ENCODE measurements around the gene DIPK2B. TPM values are rescaled to one million over a fixed set of nuclear protein-coding genes. Genes with fewer than 3 reads are reported as not detected.
A peak's percentile ranks its signal among the peaks of the same experiment; 100 is the strongest.

The DIPK2B gene
- 27.7 TPM for total RNA-seq
- long read RNA-seq, full-length matches to known transcripts: 34 of 45 reads
- long read RNA-seq, partial matches to known transcripts: 2 of 45 reads
- long read RNA-seq, other reads (novel, unspliced or antisense): 9 of 45 reads

GRCh38 chrX:45200741-45201234 is at the start of gene DIPK2B:
Gene DIPK2B, minus strand, starts transcription at chrX:45200876. Its CDS starts 50 bp downstream, at chrX:45200826.
- no peaks in the 10 kb centered on the region for H3K9me3 ChIP-seq
- no peaks in the 10 kb centered on the region for H3K4me1 ChIP-seq
- intact Hi-C loops (cut with DNase I): no loop called here
- H3K27me3 ChIP-seq: no peaks in the 10 kb centered on the region
- ATAC-seq: peak; percentile 57
- peak within 1 kb of the TSS; percentile 47 for H3K27ac ChIP-seq
- no peak for TF ChIP-seq CTCF (IDR thresholded peaks at IDR 0.05)
- H3K36me3 ChIP-seq: no peaks in the 10 kb centered on the region
- no peak for DNase-seq
- H3K4me3 ChIP-seq: peak within 1 kb of the TSS; percentile 36

GRCh38 chrX:45240301-45240700 is 39.6 kb upstream of the DIPK2B start:
- no peaks in the 10 kb centered on the region for H3K36me3 ChIP-seq
- H3K27me3 ChIP-seq: no peaks in the 10 kb centered on the region
- ATAC-seq (no peak), DNase-seq (no peak)
- no peaks in the 10 kb centered on the region for H3K9me3 ChIP-seq
- no peak overlapping the region for H3K4me3 ChIP-seq
- H3K27ac ChIP-seq: no peak overlapping the region
- no peaks in the 10 kb centered on the region for H3K4me1 ChIP-seq
- intact Hi-C loops (cut with DNase I): no loop called here
- TF ChIP-seq CTCF (IDR thresholded peaks at IDR 0.05): no peak

- no peak for TF ChIP-seq CTCF (IDR thresholded peaks at IDR 0.05)
- DNase-seq: no peak
Observed at GRCh38 chrX:45238489-45238888, 37.8 kb upstream of the DIPK2B start.

GRCh38 chrX:45233531-45233930 is 32.9 kb upstream of the DIPK2B start:
- intact Hi-C loops (cut with DNase I): no loop called here
- ATAC-seq: no peak
- Histone ChIP-seq H3K4me1 (no peaks in the 10 kb centered on the region), H3K27me3 (no peaks in the 10 kb centered on the region), H3K9me3 (no peaks in the 10 kb centered on the region), H3K36me3 (no peaks in the 10 kb centered on the region), H3K27ac (no peak overlapping the region), H3K4me3 (no peak overlapping the region)
- no peak for DNase-seq
- TF ChIP-seq CTCF (IDR thresholded peaks at IDR 0.05): no peak

More at GRCh38 chrX:45238489-45238888, 37.8 kb upstream of the DIPK2B start:
- intact Hi-C loops (cut with DNase I): no loop called here
- no peak overlapping the region for H3K27ac ChIP-seq
- no peaks in the 10 kb centered on the region for H3K9me3 ChIP-seq
- H3K36me3 ChIP-seq: no peaks in the 10 kb centered on the region
- H3K4me3 ChIP-seq: no peak overlapping the region
- H3K4me1 ChIP-seq: no peaks in the 10 kb centered on the region
- no peak for ATAC-seq
- no peaks in the 10 kb centered on the region for H3K27me3 ChIP-seq

- Histone ChIP-seq H3K27me3 (no peaks in the 10 kb centered on the region), H3K4me1 (no peaks in the 10 kb centered on the region), H3K36me3 (no peaks in the 10 kb centered on the region), H3K27ac (no peak overlapping the region), H3K9me3 (no peaks in the 10 kb centered on the region), H3K4me3 (no peak overlapping the region)
- DNase-seq (no peak), ATAC-seq (no peak)
- intact Hi-C loops (cut with DNase I): no loop called here
- no peak for TF ChIP-seq CTCF (IDR thresholded peaks at IDR 0.05)
Observed at GRCh38 chrX:45232139-45232538, 31.5 kb upstream of the DIPK2B start.

GRCh38 chrX:45230410-45230809 is 29.7 kb upstream of the DIPK2B start:
- intact Hi-C loops (cut with DNase I): no loop called here
- Histone ChIP-seq H3K4me1 (no peaks in the 10 kb centered on the region), H3K36me3 (no peaks in the 10 kb centered on the region), H3K27ac (no peak overlapping the region), H3K27me3 (no peaks in the 10 kb centered on the region), H3K4me3 (no peak overlapping the region), H3K9me3 (no peaks in the 10 kb centered on the region)
- ATAC-seq (peak; percentile 47), DNase-seq (no peak)
- TF ChIP-seq CTCF (IDR thresholded peaks at IDR 0.05): no peak

Data from upper lobe of right lung (tissue), 1 donor.